ENCODE results near the gene GATB.

Gene GATB

GRCh38 chr4:151729731-151730559, 30.9 kb downstream of the GATB start (continued):
- peak; percentile 78; the same call in 1 of the 2 replicates for TF ChIP-seq ZNF600 (tag by site-specific recombination; IDR thresholded peaks at IDR 0.05)
- peak; percentile 67 for TF ChIP-seq ZNF335 (tag by site-specific recombination; conservative IDR thresholded peaks at IDR 0.05)
- peak; percentile 41; the same call in 1 of the 2 replicates for TF ChIP-seq ZNF366 (tag by site-specific recombination; conservative IDR thresholded peaks at IDR 0.05)
- TF ChIP-seq, protein P1, sequence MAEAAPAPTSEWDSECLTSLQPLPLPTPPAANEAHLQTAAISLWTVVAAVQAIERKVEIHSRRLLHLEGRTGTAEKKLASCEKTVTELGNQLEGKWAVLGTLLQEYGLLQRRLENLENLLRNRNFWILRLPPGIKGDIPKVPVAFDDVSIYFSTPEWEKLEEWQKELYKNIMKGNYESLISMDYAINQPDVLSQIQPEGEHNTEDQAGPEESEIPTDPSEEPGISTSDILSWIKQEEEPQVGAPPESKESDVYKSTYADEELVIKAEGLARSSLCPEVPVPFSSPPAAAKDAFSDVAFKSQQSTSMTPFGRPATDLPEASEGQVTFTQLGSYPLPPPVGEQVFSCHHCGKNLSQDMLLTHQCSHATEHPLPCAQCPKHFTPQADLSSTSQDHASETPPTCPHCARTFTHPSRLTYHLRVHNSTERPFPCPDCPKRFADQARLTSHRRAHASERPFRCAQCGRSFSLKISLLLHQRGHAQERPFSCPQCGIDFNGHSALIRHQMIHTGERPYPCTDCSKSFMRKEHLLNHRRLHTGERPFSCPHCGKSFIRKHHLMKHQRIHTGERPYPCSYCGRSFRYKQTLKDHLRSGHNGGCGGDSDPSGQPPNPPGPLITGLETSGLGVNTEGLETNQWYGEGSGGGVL (tag by site-specific recombination; IDR thresholded peaks at IDR 0.05) = peak; percentile 41
- 0 out of 2 replicates have a peak, but pooled peaks have one; percentile 28 for TF ChIP-seq ZEB2 (tag by site-specific recombination; IDR thresholded peaks at IDR 0.05)
- peak; percentile 60 for TF ChIP-seq SP7 (tag by site-specific recombination; IDR thresholded peaks at IDR 0.05)
- 0 out of 2 replicates have a peak, but pooled peaks have one; percentile 24 for TF ChIP-seq ZBTB20 (tag by site-specific recombination; IDR thresholded peaks at IDR 0.05)
- TF ChIP-seq, protein P2, sequence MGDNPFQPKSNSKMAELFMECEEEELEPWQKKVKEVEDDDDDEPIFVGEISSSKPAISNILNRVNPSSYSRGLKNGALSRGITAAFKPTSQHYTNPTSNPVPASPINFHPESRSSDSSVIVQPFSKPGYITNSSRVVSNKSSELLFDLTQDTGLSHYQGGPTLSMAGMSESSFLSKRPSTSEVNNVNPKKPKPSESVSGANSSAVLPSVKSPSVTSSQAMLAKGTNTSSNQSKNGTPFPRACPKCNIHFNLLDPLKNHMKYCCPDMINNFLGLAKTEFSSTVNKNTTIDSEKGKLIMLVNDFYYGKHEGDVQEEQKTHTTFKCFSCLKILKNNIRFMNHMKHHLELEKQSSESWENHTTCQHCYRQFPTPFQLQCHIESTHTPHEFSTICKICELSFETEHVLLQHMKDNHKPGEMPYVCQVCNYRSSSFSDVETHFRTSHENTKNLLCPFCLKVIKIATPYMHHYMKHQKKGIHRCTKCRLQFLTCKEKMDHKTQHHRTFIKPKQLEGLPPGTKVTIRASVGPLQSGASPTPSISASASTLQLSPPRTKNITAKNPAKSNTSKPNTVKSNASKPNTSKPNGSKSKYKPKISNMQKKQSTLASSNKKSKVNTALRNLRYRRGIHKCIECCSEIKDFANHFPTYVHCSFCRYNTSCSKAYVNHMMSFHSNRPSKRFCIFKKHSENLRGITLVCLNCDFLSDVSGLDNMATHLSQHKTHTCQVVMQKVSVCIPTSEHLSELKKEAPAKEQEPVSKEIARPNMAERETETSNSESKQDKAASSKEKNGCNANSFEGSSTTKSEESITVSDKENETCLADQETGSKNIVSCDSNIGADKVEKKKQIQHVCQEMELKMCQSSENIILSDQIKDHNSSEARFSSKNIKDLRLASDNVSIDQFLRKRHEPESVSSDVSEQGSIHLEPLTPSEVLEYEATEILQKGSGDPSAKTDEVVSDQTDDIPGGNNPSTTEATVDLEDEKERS (tag by site-specific recombination; IDR thresholded peaks at IDR 0.05) = no peak
- TF ChIP-seq ZNF645 (tag by site-specific recombination; IDR thresholded peaks at IDR 0.05) = no peak
- TF ChIP-seq IKZF3 (tag by site-specific recombination; IDR thresholded peaks at IDR 0.05) = no peak
- TF ChIP-seq AEBP2 (tag by site-specific recombination; IDR thresholded peaks at IDR 0.05; ENCODE audit: borderline replicate concordance) = no peak
- no peak for TF ChIP-seq ZNF701 (tag by site-specific recombination; IDR thresholded peaks at IDR 0.05)

GRCh38 chr4:151728679-151729078, 32.1 kb downstream of the GATB start:
- no peak overlapping the region for H3K4me3 ChIP-seq (ENCODE audit: low read depth, low read length)
- H3K27ac ChIP-seq (ENCODE audit: extremely low read depth, low read depth, low read length) = no peak overlapping the region
- no peak for TF ChIP-seq ZNF510 (tag by site-specific recombination; IDR thresholded peaks at IDR 0.05; ENCODE audit: insufficient replicate concordance)
- no peak for TF ChIP-seq ZNF626 (tag by site-specific recombination; IDR thresholded peaks at IDR 0.05)
- TF ChIP-seq ZNF433 (tag by site-specific recombination; IDR thresholded peaks at IDR 0.05; ENCODE audit: low read depth) = no peak
- TF ChIP-seq ZNF776 (tag by site-specific recombination; IDR thresholded peaks at IDR 0.05; ENCODE audit: borderline replicate concordance) = no peak
- TF ChIP-seq ZNF664 (tag by site-specific recombination; IDR thresholded peaks at IDR 0.05) = no peak
- no peak for TF ChIP-seq ZNF175 (tag by site-specific recombination; IDR thresholded peaks at IDR 0.05)
- no peak for TF ChIP-seq ZNF639 (tag by site-specific recombination; IDR thresholded peaks at IDR 0.05)
- TF ChIP-seq ZBTB17 (tag by site-specific recombination; IDR thresholded peaks at IDR 0.05) = no peak
- no peak for TF ChIP-seq ATF2 (tag by site-specific recombination; IDR thresholded peaks at IDR 0.05; ENCODE audit: low read depth)
- no peak for TF ChIP-seq ZNF670 (tag by site-specific recombination; IDR thresholded peaks at IDR 0.05; ENCODE audit: low read depth)
- no peak for TF ChIP-seq ZNF785 (tag by site-specific recombination; IDR thresholded peaks at IDR 0.05)
- POLR2A ChIA-PET = no interaction called here
- H3K36me3 ChIP-seq (ENCODE audit: control insufficient read depth in 2 of 2, insufficient read depth in 1 of 2, low read length in 2 of 2) = no peaks in the 10 kb centered on the region
- peaks cover 6% of the 10 kb centered on the region; the same call in 1 of the 2 replicates for H3K4me1 ChIP-seq (ENCODE audit: control insufficient read depth, insufficient read depth, low read length)
- CTCF ChIA-PET = interaction anchor here (0.6 to 0.7 kb wide), 2 partner anchors 57 to 209 kb away, joined by 5 read pairs; no protein-coding TSS in a partner anchor
- no peaks in the 10 kb centered on the region for H3K9me3 ChIP-seq (ENCODE audit: control insufficient read depth, insufficient read depth, low read depth, low read length)

Measured in HEK293 (cell line).